WTC11 (cell line): ENCODE results near the gene BICD1. TPM values are rescaled to one million over a fixed set of nuclear protein-coding genes. Genes with fewer than 3 reads are reported as not detected.

Experiments
- ATAC-seq: fragments of 200-7000 bp; cut with Tn5 transposase; 2 replicates; pipeline ENCODE4 v1.10.0; 2021; ENCODE audit warnings: mild to moderate bottlenecking, moderate library complexity
- CTCF ChIA-PET: fragments of 300-600 bp; sonication (Branson Sonifier 250); formaldehyde crosslinking; loops from one replicate; lab custom pipeline; 2021; ENCODE audit warnings: antibody characterized with exemption; lab: Charles Lee
- POLR2A ChIA-PET: fragments of 350-600 bp; sonication (Branson Sonifier 250); formaldehyde crosslinking; loops from one replicate; lab custom pipeline; 2021; ENCODE audit warnings: antibody characterized with exemption; lab: Charles Lee
- DNase-seq: peaks from one replicate; pipeline ENCODE4 v3.0.0; 2021; ENCODE audit warnings: low spot score
- H3K27ac Mint-ChIP-seq: 2 replicates; pipeline ENCODE4 v1.8.0; 2021; ENCODE audit warnings: mixed read lengths
- H3K27me3 Mint-ChIP-seq: 2 replicates; pipeline ENCODE4 v1.8.0; 2021; ENCODE audit warnings: low read depth, mild to moderate bottlenecking, moderate library complexity, mixed read lengths
- H3K36me3 Mint-ChIP-seq: 2 replicates; pipeline ENCODE4 v1.8.0; 2021; ENCODE audit warnings: mixed read lengths
- H3K4me1 Mint-ChIP-seq: 2 replicates; pipeline ENCODE4 v1.8.0; 2022; ENCODE audit warnings: mixed read lengths
- H3K4me3 Mint-ChIP-seq: 2 replicates; pipeline ENCODE4 v1.8.0; 2021; ENCODE audit warnings: mild to moderate bottlenecking, moderate library complexity, mixed read lengths
- H3K9me3 Mint-ChIP-seq: 2 replicates; pipeline ENCODE4 v1.8.0; 2021; ENCODE audit warnings: mixed read lengths
- CBFB ChIP-seq: sonication (generic); formaldehyde crosslinking; IDR thresholded peaks from 2 replicates; pipeline ENCODE4 v1.8.1; 2022; ENCODE audit warnings: mild to moderate bottlenecking, low read depth, missing genetic modification reagents
- CREM ChIP-seq: sonication (generic); formaldehyde crosslinking; IDR thresholded peaks from 2 replicates; pipeline ENCODE4 v1.8.1; 2022; ENCODE audit warnings: mild to moderate bottlenecking, missing genetic modification reagents, moderate library complexity
- JUN ChIP-seq: sonication (generic); formaldehyde crosslinking; IDR thresholded peaks from 2 replicates; pipeline ENCODE4 v1.8.0; 2023; ENCODE audit warnings: mild to moderate bottlenecking, missing genetic modification reagents
- NFE2L1 ChIP-seq: sonication (generic); formaldehyde crosslinking; IDR thresholded peaks from 2 replicates; pipeline ENCODE4 v1.8.1; 2023; ENCODE audit warnings: missing genetic modification reagents
- NR2C2 ChIP-seq: sonication (generic); formaldehyde crosslinking; IDR thresholded peaks from 2 replicates; pipeline ENCODE4 v1.8.0; 2022; ENCODE audit warnings: mild to moderate bottlenecking, missing genetic modification reagents
- RELA ChIP-seq: sonication (generic); formaldehyde crosslinking; IDR thresholded peaks from 2 replicates; pipeline ENCODE4 v1.8.1; 2022; ENCODE audit warnings: missing genetic modification reagents, mild to moderate bottlenecking, borderline replicate concordance
- SMAD4 ChIP-seq: sonication (generic); formaldehyde crosslinking; IDR thresholded peaks from 2 replicates; pipeline ENCODE4 v1.8.0; 2022; ENCODE audit warnings: mild to moderate bottlenecking, missing genetic modification reagents
- TEAD1 ChIP-seq: sonication (generic); formaldehyde crosslinking; IDR thresholded peaks from 2 replicates; pipeline ENCODE4 v1.8.0; 2022; ENCODE audit warnings: mild to moderate bottlenecking, missing genetic modification reagents
- TEAD4 ChIP-seq: sonication (generic); formaldehyde crosslinking; IDR thresholded peaks from 2 replicates; pipeline ENCODE4 v1.8.0; 2022; ENCODE audit warnings: mild to moderate bottlenecking, missing genetic modification reagents
- ZNF138 ChIP-seq: sonication (generic); formaldehyde crosslinking; conservative IDR thresholded peaks from 2 replicates; pipeline ENCODE4 v1.8.1; 2022; ENCODE audit warnings: mild to moderate bottlenecking, moderate library complexity, missing genetic modification reagents
- ZNF423 ChIP-seq: fragments of 250-450 bp; sonication (Bioruptor Pico); IDR thresholded peaks from 2 replicates; pipeline ENCODE4 v2.1.2; 2022; ENCODE audit warnings: mild to moderate bottlenecking, moderate library complexity
- total RNA-seq: library from RNA; stranded (reverse); gene quantifications from 3 replicates; pipeline ENCODE4 v1.2.3, GENCODE V29; 2021
- TF ChIP-seq, protein P1 (sequence below): sonication (generic); formaldehyde crosslinking; IDR thresholded peaks from 2 replicates; pipeline ENCODE4 v1.8.0; 2022; ENCODE audit warnings: missing genetic modification reagents
- TF ChIP-seq, protein P2 (sequence below): sonication (generic); formaldehyde crosslinking; IDR thresholded peaks from 2 replicates; pipeline ENCODE4 v1.8.1; 2022; ENCODE audit warnings: mild to moderate bottlenecking, missing genetic modification reagents, moderate library complexity, borderline replicate concordance
- TF ChIP-seq, protein P3 (sequence below): sonication (generic); formaldehyde crosslinking; conservative IDR thresholded peaks from 2 replicates; pipeline ENCODE4 v1.8.1; 2023; ENCODE audit warnings: mild to moderate bottlenecking, low read depth, missing genetic modification reagents, moderate library complexity
- TF ChIP-seq, protein P4 (sequence below): sonication (generic); formaldehyde crosslinking; IDR thresholded peaks from 2 replicates; pipeline ENCODE4 v1.8.1; 2022; ENCODE audit warnings: mild to moderate bottlenecking, moderate library complexity, missing genetic modification reagents
- TF ChIP-seq, protein P5 (sequence below): sonication (generic); formaldehyde crosslinking; IDR thresholded peaks from 2 replicates; pipeline ENCODE4 v1.8.1; 2023; ENCODE audit warnings: mild to moderate bottlenecking, missing genetic modification reagents, moderate library complexity
- TF ChIP-seq, protein P6 (sequence below): sonication (generic); formaldehyde crosslinking; IDR thresholded peaks from 2 replicates; pipeline ENCODE4 v1.8.0; 2022; ENCODE audit warnings: mild to moderate bottlenecking, missing genetic modification reagents

BICD1 gene
- total RNA-seq, 1 experiment from 2014 or later = 69.4 TPM

DNA sequence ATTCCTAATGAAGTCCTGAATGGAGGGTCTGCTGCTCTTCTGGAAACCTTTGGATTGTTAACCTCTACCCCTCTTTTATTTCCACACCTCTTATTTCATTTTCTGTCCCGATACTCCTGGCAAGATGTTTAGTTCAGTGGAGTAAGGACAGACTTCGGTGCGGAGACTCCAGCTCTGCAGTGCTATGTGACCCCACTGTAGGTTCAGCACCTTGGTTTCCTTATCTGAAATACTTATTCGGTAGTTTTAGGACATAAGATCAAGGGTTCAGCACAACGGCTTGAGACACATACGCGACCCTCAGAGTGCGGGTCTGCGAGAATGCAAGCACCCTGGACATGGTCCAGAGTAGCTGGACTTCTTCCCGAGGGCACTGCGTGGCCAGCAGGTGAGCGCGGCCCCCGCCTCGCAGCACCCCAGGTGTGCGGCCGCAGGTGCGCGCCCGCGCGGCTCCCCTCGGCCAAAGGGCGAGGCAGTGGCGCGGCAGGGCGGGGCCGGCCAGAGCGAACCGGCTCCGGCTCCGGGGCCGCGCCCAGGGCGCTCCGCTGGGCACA is 292.2 kb downstream of the BICD1 start:
- no peaks in the 10 kb centered on the region for H3K9me3 Mint-ChIP-seq

DNA sequence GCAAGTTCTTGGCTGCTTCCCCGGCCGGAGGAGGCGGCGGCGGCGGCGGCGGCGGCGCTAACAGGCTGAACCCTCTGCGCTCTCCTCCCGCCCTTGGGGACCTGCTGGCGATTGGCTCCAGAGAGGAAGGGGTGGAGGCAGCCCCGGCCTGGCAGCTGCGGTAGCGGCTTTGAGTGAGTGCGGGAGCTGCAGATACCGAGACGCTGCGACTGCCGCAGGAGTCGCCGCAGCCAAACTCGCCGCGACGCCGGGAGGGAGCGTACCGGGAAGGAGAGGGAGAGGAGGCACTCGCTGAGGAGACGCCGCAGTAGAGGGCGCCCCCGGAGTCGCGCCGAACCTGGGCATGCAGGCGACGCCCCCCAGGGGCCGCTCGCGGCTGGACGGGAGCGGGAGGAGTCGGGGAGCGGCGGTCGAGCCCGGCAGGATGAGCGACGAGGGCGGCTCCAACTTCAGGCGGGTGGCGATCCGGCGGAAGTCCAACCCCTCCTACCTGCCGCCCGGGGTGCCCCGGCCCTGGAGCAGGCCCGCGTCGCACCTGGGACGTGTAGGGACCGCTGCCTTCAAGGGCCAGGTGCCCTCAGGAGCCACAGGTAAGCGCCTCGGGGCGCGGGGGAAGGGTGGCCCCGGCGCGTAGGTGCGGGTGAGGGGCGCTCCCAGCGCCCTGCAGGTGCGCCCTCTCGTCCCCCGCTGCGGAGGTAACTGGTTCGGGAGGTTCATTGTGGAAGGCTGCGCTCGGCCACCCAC is 292.9 kb downstream of the BICD1 start, which contains the start of gene FGD4:
Gene FGD4 (plus strand): TSS at position 189 of the 744 bp plus-strand sequence.
- peak; percentile 91 for DNase-seq
- ChIA-PET CTCF (interaction anchor here (0.6 to 1.6 kb wide), 2 partner anchors 32 to 55 kb away, joined by 3 to 4 read pairs; no protein-coding TSS in a partner anchor), POLR2A (interaction anchor here (0.8 to 0.9 kb wide), 3 partner anchors 49 to 356 kb away, joined by 3 to 4 read pairs (median 3); partner anchors contain the start of gene YARS2)
- Mint-ChIP-seq H3K36me3 (peaks cover 14% of the 10 kb centered on the region), H3K9me3 (no peaks in the 10 kb centered on the region), H3K27ac (peak within 1 kb of the TSS; percentile 99), H3K4me1 (peaks cover 59% of the 10 kb centered on the region), H3K27me3 (no peaks in the 10 kb centered on the region), H3K4me3 (peak within 1 kb of the TSS; percentile 94)
- peak; percentile 76 for ATAC-seq
- TF ChIP-seq SMAD4 = no peak
- 0 out of 2 replicates have a peak, but pooled peaks have one; percentile 40 for TF ChIP-seq TEAD4
- TF ChIP-seq, protein P1, sequence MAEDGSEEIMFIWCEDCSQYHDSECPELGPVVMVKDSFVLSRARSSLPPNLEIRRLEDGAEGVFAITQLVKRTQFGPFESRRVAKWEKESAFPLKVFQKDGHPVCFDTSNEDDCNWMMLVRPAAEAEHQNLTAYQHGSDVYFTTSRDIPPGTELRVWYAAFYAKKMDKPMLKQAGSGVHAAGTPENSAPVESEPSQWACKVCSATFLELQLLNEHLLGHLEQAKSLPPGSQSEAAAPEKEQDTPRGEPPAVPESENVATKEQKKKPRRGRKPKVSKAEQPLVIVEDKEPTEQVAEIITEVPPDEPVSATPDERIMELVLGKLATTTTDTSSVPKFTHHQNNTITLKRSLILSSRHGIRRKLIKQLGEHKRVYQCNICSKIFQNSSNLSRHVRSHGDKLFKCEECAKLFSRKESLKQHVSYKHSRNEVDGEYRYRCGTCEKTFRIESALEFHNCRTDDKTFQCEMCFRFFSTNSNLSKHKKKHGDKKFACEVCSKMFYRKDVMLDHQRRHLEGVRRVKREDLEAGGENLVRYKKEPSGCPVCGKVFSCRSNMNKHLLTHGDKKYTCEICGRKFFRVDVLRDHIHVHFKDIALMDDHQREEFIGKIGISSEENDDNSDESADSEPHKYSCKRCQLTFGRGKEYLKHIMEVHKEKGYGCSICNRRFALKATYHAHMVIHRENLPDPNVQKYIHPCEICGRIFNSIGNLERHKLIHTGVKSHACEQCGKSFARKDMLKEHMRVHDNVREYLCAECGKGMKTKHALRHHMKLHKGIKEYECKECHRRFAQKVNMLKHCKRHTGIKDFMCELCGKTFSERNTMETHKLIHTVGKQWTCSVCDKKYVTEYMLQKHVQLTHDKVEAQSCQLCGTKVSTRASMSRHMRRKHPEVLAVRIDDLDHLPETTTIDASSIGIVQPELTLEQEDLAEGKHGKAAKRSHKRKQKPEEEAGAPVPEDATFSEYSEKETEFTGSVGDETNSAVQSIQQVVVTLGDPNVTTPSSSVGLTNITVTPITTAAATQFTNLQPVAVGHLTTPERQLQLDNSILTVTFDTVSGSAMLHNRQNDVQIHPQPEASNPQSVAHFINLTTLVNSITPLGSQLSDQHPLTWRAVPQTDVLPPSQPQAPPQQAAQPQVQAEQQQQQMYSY (CRISPR knock-in tag) = no peak; the same call in 1 of the 2 replicates
- peak; percentile 67; the same call in 1 of the 2 replicates for TF ChIP-seq TEAD1 (CRISPR knock-in tag)
- TF ChIP-seq, protein P2, sequence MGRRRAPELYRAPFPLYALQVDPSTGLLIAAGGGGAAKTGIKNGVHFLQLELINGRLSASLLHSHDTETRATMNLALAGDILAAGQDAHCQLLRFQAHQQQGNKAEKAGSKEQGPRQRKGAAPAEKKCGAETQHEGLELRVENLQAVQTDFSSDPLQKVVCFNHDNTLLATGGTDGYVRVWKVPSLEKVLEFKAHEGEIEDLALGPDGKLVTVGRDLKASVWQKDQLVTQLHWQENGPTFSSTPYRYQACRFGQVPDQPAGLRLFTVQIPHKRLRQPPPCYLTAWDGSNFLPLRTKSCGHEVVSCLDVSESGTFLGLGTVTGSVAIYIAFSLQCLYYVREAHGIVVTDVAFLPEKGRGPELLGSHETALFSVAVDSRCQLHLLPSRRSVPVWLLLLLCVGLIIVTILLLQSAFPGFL (CRISPR knock-in tag) = no peak
- TF ChIP-seq, protein P3, sequence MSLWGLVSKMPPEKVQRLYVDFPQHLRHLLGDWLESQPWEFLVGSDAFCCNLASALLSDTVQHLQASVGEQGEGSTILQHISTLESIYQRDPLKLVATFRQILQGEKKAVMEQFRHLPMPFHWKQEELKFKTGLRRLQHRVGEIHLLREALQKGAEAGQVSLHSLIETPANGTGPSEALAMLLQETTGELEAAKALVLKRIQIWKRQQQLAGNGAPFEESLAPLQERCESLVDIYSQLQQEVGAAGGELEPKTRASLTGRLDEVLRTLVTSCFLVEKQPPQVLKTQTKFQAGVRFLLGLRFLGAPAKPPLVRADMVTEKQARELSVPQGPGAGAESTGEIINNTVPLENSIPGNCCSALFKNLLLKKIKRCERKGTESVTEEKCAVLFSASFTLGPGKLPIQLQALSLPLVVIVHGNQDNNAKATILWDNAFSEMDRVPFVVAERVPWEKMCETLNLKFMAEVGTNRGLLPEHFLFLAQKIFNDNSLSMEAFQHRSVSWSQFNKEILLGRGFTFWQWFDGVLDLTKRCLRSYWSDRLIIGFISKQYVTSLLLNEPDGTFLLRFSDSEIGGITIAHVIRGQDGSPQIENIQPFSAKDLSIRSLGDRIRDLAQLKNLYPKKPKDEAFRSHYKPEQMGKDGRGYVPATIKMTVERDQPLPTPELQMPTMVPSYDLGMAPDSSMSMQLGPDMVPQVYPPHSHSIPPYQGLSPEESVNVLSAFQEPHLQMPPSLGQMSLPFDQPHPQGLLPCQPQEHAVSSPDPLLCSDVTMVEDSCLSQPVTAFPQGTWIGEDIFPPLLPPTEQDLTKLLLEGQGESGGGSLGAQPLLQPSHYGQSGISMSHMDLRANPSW (CRISPR knock-in tag) = no peak
- TF ChIP-seq, protein P4, sequence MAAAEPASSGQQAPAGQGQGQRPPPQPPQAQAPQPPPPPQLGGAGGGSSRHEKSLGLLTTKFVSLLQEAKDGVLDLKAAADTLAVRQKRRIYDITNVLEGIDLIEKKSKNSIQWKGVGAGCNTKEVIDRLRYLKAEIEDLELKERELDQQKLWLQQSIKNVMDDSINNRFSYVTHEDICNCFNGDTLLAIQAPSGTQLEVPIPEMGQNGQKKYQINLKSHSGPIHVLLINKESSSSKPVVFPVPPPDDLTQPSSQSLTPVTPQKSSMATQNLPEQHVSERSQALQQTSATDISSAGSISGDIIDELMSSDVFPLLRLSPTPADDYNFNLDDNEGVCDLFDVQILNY (CRISPR knock-in tag) = 0 out of 2 replicates have a peak, but pooled peaks have one; percentile 18
- peak; percentile 33; the same call in 1 of the 2 replicates for TF ChIP-seq JUN
- TF ChIP-seq NFE2L1 (CRISPR knock-in tag) = no peak
- TF ChIP-seq, protein P5, sequence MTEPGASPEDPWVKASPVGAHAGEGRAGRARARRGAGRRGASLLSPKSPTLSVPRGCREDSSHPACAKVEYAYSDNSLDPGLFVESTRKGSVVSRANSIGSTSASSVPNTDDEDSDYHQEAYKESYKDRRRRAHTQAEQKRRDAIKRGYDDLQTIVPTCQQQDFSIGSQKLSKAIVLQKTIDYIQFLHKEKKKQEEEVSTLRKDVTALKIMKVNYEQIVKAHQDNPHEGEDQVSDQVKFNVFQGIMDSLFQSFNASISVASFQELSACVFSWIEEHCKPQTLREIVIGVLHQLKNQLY (CRISPR knock-in tag) = no peak
- no peak for TF ChIP-seq RELA
- TF ChIP-seq CBFB = no peak
- TF ChIP-seq NR2C2 (CRISPR knock-in tag) = peak; percentile 41

More for the DNA sequence above, 292.2 kb downstream of the BICD1 start:
- ChIA-PET POLR2A (interaction anchor here (0.9 kb wide), 1 partner anchor 761 kb away, joined by 3 read pairs; no protein-coding TSS in a partner anchor), CTCF (interaction anchor here (0.6 to 1.6 kb wide), 3 partner anchors 44 to 173 kb away, joined by 3 to 4 read pairs (median 3); no protein-coding TSS in a partner anchor)
- peaks cover 55% of the 10 kb centered on the region for H3K4me1 Mint-ChIP-seq
- H3K4me3 Mint-ChIP-seq = peak overlapping the region; percentile 77
- peak overlapping the region; percentile 97 for H3K27ac Mint-ChIP-seq
- ATAC-seq = no peak
- TF ChIP-seq, protein P4 (CRISPR knock-in tag) = 0 out of 2 replicates have a peak, but pooled peaks have one; percentile 35
- TF ChIP-seq CREM = peak; percentile 57; the same call in 1 of the 2 replicates
- no peak for TF ChIP-seq ZNF138 (CRISPR knock-in tag)
- TF ChIP-seq, protein P6, sequence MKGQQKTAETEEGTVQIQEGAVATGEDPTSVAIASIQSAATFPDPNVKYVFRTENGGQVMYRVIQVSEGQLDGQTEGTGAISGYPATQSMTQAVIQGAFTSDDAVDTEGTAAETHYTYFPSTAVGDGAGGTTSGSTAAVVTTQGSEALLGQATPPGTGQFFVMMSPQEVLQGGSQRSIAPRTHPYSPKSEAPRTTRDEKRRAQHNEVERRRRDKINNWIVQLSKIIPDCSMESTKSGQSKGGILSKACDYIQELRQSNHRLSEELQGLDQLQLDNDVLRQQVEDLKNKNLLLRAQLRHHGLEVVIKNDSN = no peak
- peak; percentile 94 for TF ChIP-seq ZNF423
- H3K27me3 Mint-ChIP-seq = no peaks in the 10 kb centered on the region
- DNase-seq = no peak
- peaks cover 11% of the 10 kb centered on the region for H3K36me3 Mint-ChIP-seq
